SK-N-SH (cell line): Measurements from ENCODE around the gene DYNLL1.

ENCODE experiments used
- EP300 ChIP-seq, 2 experiments: IDR thresholded peaks; 2 replicates each; pipeline versions ENCODE4 v1.4.0 to v1.6.1; 2012; ENCODE audit warnings: borderline replicate concordance in 1 of 2, low read depth in 1 of 2, low read length in 1 of 2
- EZH2phosphoT487 ChIP-seq: fragments of 200-600 bp; sonication (generic); IDR thresholded peaks from 2 replicates; pipeline ENCODE4 v1.6.1; 2017; ENCODE audit warnings: low read depth, mixed run types, mild to moderate bottlenecking, antibody characterized with exemption, moderate library complexity, borderline replicate concordance
- FOSL2 ChIP-seq: IDR thresholded peaks from 2 replicates; pipeline ENCODE4 v1.4.0; 2012; ENCODE audit warnings: low read depth, mild to moderate bottlenecking, moderate library complexity, borderline replicate concordance
- FOXJ3 ChIP-seq: sonication (generic); formaldehyde crosslinking; IDR thresholded peaks from 2 replicates; pipeline ENCODE4 v1.5.1; 2020; ENCODE audit warnings: mild to moderate bottlenecking, missing genetic modification reagents
- GABPA ChIP-seq: IDR thresholded peaks from 2 replicates; pipeline ENCODE4 v1.4.0; 2012; ENCODE audit warnings: low read depth, mild to moderate bottlenecking
- GATA2 ChIP-seq: sonication (generic); formaldehyde crosslinking; IDR thresholded peaks from 2 replicates; pipeline ENCODE4 v1.5.0; 2020; ENCODE audit warnings: mild to moderate bottlenecking, missing genetic modification reagents
- NFIC ChIP-seq: IDR thresholded peaks from 2 replicates; pipeline ENCODE4 v1.4.0; 2012; ENCODE audit warnings: borderline replicate concordance
- POLR2AphosphoS5 ChIP-seq: IDR thresholded peaks from 2 replicates; pipeline ENCODE4 v1.6.1; 2012; ENCODE audit warnings: low read depth, low read length
- RCOR1 ChIP-seq: fragments of 150-350 bp; IDR thresholded peaks from 2 replicates; pipeline ENCODE4 v1.6.1; 2017; ENCODE audit warnings: antibody characterized with exemption, low read length
- TF ChIP-seq, protein P1 (sequence below): IDR thresholded peaks from 2 replicates; pipeline ENCODE4 v1.4.0; 2012; ENCODE audit warnings: low read depth
- TF ChIP-seq, protein P2 (sequence below): fragments of 200-600 bp; sonication (generic); IDR thresholded peaks from 2 replicates; pipeline ENCODE4 v1.6.1; 2017; ENCODE audit warnings: antibody characterized with exemption, mild to moderate bottlenecking, moderate library complexity
- TF ChIP-seq, protein P3 (sequence below): IDR thresholded peaks from 2 replicates; pipeline ENCODE4 v1.6.1; 2012; ENCODE audit warnings: mild to moderate bottlenecking, low read depth, low read length, moderate library complexity

DNA sequence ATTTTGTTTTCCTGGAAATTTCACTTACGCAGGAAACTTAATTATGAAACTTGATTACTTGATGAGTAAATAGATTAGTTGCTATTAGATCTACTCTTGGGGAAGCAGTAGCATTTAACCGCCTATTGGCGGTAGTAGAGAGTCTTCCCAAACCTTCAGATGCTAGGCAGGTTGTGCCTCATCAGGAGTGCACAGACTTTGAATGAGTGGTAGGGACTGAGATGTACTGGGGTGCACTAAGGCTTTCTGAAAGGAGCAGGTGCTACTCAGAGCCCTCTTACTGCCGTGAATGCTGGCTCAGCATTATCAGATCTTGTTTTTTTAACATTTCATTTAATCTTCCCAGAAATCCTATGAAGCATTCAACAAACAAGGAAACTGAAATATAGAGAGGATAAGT is 41.9 kb upstream of the DYNLL1 start:
- TF ChIP-seq EZH2phosphoT487 (no peak), NFIC (no peak), EP300 (IDR thresholded peaks at IDR 0.05; ENCODE audit: borderline replicate concordance in 1 of 2, low read depth in 1 of 2, low read length in 1 of 2) (no peak), POLR2AphosphoS5 (no peak), GATA2 (CRISPR knock-in tag) (no peak), GABPA (no peak), FOSL2 (no peak), RCOR1 (no peak), FOXJ3 (no peak)
- TF ChIP-seq, protein P1, sequence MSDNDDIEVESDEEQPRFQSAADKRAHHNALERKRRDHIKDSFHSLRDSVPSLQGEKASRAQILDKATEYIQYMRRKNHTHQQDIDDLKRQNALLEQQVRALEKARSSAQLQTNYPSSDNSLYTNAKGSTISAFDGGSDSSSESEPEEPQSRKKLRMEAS = no peak
- TF ChIP-seq, protein P2, sequence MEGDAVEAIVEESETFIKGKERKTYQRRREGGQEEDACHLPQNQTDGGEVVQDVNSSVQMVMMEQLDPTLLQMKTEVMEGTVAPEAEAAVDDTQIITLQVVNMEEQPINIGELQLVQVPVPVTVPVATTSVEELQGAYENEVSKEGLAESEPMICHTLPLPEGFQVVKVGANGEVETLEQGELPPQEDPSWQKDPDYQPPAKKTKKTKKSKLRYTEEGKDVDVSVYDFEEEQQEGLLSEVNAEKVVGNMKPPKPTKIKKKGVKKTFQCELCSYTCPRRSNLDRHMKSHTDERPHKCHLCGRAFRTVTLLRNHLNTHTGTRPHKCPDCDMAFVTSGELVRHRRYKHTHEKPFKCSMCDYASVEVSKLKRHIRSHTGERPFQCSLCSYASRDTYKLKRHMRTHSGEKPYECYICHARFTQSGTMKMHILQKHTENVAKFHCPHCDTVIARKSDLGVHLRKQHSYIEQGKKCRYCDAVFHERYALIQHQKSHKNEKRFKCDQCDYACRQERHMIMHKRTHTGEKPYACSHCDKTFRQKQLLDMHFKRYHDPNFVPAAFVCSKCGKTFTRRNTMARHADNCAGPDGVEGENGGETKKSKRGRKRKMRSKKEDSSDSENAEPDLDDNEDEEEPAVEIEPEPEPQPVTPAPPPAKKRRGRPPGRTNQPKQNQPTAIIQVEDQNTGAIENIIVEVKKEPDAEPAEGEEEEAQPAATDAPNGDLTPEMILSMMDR = peak; percentile 68
- TF ChIP-seq, protein P3, sequence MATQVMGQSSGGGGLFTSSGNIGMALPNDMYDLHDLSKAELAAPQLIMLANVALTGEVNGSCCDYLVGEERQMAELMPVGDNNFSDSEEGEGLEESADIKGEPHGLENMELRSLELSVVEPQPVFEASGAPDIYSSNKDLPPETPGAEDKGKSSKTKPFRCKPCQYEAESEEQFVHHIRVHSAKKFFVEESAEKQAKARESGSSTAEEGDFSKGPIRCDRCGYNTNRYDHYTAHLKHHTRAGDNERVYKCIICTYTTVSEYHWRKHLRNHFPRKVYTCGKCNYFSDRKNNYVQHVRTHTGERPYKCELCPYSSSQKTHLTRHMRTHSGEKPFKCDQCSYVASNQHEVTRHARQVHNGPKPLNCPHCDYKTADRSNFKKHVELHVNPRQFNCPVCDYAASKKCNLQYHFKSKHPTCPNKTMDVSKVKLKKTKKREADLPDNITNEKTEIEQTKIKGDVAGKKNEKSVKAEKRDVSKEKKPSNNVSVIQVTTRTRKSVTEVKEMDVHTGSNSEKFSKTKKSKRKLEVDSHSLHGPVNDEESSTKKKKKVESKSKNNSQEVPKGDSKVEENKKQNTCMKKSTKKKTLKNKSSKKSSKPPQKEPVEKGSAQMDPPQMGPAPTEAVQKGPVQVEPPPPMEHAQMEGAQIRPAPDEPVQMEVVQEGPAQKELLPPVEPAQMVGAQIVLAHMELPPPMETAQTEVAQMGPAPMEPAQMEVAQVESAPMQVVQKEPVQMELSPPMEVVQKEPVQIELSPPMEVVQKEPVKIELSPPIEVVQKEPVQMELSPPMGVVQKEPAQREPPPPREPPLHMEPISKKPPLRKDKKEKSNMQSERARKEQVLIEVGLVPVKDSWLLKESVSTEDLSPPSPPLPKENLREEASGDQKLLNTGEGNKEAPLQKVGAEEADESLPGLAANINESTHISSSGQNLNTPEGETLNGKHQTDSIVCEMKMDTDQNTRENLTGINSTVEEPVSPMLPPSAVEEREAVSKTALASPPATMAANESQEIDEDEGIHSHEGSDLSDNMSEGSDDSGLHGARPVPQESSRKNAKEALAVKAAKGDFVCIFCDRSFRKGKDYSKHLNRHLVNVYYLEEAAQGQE = no peak
